HCEC 1CT (cell line): ENCODE results near the gene LRRC4C.

Source experiments
- DNase-seq: peaks from one replicate; pipeline ENCODE4 v3.0.0-alpha.2; 2017

LRRC4C gene

DNA sequence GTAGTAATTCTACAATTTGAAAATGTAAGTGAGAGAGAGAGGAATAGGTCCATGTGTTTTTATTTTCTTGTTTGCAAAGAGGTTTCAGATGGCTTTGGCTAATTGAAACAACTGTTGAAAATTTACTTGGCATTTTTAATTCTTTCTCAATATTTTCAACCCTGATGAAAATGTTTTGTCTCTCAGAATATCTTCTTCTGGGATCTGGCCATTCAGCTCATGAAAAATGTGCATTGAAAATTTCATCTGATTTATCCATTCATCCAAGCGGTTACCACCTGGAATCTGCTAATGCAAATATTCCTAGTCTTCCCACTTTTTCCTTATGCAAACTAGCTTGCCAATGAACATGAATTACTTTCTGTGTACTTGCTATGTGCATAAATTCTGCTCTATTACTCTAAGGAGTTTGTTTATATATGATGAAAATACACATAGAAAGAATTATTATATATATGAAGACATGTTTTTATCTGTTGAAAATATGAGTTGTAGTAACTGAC is 621.2 kb downstream of the LRRC4C start:
- DNase-seq, result no peak

DNA sequence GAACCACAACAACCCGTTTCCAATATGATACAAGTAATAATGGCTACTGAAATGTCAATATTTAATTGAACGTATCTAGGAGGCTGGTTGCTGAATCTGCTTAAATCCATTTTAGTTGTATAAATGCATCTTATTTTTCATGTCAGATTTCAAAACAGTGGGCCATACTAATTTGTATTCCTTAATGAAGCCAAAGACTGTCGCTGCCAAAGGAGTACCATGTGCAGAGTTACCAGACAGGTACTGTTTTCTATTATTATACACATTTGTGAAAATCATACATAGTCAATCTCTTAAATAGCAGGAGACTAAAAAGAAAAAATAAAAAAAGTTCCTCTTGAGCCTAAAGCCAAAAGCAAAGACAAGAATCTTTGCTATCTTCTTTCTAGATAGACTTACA is 632.3 kb downstream of the LRRC4C start:
- DNase-seq, result no peak

DNA sequence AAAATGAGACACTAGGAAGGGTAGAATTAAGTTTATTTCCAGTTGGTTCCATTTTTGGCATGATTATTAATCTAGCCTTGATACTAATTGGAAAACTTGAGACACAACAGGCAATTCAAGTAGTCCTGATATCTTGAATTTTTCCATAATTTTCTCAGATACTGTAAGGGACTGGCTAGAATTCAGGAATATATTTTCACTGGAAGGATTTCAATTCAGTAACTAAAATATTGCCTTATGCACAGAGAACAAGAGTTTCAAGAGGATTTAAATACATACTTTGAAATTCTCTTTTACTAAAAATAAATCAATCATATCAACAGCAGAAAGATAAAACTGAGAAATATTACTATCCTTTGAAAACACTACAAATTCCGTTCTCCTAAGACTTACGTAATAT is 632.9 kb downstream of the LRRC4C start:
- DNase-seq, result no peak

DNA sequence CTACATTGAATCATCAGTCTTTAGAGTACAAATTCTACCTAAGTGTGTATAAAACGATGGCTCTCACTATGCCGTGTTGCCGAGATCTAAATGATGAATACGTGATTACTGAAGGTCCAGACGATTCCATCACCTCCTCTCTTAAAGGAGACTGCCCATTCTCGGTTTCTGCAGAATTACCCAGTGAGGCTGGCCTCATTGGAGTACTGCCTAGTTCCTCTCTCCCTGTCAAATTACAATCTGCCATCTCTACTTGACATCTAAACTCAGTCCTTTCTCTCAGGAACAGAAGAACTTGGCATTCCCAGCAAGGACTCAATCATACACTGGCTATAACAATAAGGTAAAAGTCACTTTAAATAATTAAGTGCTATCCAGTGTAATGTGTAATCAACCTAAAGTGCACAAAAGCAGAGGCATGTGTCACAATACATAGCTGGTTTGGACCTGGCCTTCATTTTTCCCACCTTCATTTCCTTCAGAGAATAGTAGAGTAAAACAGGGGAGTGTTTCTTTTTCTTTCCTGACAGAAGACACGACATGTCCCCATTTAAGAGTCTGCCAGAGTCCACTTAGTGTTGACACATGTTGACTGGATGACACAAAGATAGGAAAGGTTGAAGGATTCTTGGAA is 634.1 kb downstream of the LRRC4C start:
- DNase-seq, result no peak

DNA sequence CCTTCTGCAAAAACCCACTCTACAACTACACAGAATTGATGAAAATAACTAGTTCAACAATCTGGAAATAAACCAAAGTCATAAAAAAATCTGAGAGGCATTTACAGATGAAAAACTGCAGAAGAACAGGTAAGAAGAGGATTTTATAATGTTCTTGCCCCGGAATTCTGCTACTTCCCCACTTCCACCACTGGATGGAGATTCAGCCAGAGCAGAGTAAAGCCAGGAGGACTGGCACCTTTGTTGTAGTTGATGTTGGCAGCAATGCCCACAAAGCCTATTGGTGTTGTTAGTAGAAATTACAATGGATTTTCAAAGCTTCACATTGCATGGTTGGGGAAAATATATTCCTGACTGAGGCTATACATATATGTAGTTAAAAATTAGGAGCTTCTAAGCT is 640.2 kb downstream of the LRRC4C start:
- no peak for DNase-seq

DNA sequence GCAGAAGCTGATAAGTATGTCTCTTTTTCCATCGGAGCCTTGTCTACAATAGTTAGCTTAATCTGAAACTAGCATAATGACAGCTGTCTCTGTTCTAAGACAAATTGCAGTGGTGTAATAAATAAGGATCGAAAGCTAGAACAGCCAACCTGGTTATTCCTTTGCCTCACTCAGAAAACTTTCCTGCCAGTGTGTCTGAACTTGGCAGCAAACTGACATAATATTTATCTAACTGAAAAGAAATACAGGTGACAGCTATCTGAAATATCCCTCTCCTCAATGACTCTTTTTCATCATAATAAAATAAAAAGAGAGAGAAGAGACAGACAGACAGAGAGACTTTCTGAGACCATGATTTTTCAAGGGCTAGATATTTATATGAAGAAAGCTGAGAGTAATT is 642.5 kb downstream of the LRRC4C start:
- DNase-seq, result no peak

DNA sequence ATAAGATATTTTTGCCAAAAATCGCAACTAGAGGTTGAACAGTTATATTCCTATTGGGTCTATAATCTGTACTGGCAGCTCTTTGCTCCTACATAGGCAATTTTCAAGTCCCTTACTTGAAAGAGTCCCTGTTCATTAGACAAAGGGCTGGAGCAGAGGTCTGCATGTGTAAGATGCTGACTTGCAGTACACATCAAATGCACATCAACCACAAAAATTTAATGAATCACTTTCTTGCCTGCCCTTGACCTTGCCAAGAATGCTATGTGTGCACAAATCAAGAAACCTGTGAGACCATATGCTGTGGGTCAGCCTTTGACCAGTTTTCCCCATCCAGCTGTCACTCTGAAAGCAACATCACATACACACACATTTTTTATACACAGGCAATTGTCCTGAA is 661.5 kb downstream of the LRRC4C start:
- DNase-seq, result no peak

DNA sequence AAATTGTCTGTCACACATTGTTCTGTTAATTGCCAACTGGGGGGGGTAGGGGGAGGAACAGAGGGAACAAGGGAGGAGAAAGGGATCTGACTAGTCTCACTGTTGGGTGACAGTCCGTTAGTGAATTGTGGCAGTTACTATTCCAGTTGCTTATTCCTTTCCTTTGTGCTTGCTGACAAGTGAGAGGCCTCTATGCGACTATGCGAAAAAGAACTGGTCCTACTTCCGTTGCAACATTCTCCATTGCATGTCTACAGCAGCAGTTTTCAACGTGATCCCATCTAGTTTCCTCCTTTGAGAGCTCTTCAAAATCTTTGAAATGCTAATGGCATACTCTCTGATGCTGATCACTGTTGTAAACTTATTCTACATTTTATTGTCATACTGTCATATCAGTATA is 672.2 kb downstream of the LRRC4C start:
- no peak for DNase-seq

DNA sequence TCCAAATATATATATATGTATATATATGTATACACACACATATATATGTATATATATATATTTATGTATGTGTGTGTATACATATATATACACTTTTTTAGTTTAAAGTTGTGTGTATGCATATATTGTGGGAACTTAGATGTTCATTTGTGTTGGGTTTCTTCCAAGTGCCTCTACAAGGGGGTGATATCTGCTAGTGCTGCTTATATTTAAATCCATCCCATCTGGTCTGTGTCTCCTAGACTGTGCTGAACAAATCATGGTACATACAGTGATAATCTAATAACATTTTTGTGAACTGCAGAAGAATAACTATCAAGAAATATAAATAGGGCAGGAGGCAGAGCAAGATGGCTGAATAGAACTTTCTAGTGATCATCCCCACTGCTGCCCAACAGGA is 696.4 kb downstream of the LRRC4C start:
- no peak for DNase-seq

DNA sequence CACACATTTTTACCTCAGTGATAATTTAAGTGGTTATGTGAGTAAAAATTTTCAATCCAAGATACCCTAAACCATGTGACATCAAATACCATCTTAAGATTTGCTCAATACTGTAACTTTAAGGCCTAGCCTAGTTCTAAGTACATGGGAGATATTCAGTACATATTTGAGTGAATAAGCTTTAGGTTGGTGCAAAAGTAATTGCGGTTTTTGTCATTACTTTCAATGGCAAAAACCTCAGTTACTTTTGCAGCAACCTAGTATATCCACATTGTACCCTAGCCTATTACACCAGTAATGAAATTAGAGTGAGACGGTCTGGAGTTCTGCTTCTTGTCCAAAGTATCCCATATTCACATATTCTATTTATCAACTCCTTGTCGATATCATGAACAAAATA is 700.1 kb downstream of the LRRC4C start:
- no peak for DNase-seq

DNA sequence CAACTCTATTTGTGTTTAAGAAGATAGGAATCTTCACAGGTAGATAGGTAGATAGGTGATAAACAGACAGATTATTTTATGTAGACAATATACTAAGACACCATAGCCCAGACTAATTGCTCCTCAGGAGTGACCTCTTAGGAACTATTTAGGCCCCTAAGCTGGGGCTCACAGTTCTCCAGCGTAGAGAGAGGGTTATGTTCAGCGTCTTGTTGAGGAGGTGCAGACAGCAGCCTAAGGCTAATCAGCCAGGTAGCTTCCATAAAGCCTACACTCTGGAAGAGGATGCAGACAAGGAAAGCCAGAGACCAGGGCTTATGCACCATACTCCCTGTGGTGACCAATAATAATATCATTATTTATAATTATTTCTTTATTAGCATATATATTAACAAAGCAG is 705.2 kb downstream of the LRRC4C start:
- DNase-seq, result no peak

DNA sequence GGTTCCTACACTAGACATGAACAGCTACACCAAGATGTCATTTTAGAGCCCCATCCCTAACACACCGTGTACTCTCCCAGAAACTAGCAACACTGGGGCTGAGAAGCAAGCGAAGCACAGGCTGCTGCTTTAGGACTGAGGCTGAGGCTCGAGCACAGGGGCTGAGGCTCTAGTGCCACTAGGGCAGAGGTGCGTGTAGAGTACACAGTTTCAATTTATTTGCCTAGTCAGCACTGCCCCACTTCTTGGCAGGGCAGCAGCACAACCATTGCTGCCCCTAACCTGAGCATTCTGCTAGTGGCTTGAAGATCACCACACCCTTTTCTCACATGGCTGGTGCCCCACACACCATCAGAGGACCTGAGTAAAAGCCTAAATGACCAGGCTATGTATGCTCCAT is 713.2 kb downstream of the LRRC4C start:
- DNase-seq, result no peak

DNA sequence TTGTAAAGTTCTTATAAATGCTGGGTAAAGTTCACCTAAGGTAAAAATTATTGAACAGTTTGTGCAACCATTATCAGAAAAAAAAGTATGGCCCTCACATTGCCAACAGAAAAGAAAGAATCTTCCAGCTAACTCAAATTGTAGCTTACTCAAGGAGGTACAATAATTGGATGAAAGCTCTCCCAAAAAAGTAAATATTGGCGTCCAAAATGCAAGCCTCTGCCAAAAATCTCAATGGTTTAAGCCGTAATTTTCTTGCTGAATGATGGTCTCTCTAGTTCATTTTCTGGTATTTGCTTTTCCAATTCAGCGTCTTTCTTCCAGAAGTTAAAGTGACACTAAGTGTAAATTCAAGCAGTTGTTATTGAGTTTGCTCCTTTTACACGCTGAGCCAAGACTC is 727.3 kb downstream of the LRRC4C start:
- DNase-seq, result no peak

DNA sequence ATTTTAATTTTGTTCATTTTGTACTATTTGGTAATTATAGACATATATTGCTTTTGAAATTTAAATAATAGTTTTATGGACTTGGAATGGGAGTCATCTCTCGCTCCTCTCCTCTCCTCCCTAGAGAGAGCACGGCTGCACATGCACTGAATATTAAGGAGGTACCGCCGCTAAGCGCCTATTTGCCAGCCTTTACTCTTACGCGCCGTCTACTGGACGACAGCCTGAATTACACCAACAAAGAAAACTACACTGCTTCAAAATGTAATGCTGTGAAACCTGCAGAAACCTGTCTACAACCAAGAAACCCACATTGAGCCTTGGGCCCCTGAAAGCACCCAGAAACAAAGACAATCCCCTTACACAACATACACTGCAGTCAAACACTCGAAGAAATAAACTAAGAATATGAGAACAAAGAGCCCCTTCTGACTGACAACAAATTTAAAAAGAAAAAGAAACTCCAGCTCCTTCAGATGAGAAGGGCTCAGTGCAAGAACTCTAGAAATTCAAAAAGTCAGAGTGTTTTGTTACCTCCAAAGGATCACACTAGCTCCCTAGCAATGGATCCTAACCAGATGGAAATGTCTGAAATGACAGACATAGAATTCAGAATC is 737.2 kb downstream of the LRRC4C start:
- DNase-seq, result no peak

DNA sequence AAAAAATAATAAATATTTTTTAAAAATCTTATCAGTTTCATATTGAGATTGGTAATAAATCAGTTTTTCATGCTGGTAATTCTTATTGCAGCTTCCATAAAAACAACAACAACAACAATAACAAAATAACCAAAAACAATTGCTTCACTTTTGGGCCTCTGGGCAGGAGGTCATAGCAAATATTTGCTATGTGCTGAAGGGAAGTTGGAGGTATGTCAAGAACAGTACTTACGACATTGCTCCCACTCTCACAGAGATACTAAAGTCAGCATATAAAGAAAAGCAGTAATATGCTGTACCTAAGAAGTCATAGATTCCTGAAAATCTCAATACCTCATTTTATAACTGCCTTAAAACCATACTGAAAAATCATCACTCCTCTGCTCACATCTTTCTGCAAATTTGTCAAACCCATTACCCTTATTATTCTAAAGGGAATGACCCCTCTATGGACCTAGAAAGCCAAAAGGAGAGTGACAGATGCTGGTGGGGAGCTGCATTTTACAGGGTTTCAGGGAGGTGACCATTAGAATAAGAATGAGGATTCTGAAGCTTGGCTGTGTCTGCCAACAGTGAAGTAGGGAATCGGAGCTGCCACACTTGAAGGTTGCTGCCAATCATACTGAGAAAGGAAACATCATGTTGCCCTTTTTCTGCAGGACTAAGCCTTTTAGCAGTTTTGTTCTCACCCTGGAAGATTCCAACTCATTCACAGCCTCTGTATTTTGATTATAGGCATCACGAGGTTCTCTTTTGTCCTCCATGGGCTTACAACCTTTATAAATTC is 742.9 kb downstream of the LRRC4C start:
- no peak for DNase-seq

DNA sequence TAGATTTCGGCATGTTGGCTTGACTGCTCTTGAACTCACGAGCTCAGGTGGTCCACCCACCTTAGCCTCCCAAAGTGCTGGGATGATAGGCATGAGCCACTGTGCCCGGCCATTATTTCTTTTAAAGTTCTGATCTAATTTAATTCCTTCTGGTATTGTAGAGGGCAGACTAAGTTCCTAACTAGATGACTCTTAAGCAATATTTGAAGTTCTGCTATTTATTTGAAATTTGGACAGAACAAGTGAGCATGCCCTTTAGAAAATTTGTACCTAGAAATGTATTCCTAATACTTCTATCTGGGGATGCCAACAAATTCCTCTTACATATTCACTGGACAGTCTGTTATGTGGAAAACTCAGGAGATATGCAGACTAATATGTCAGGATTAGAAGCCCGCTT is 746.4 kb downstream of the LRRC4C start:
- no peak for DNase-seq

DNA sequence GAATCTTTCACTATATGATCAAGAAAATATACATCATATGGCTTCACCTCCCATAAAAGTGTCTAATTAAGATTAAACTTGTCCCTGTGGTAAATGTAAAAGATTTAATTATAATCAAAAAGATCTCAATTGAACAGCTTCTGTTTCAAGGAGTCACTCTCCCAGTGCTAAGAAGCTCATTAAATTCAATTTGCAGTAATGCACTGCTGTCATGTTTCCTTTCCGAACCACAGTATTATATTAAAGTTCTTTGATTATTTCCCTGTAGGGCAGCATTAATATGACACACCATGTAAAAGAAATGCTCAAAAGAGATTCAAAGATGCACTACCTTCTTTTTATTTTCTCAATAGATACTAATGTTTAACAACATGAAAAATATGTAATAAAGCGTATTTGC is 758.4 kb downstream of the LRRC4C start:
- no peak for DNase-seq

DNA sequence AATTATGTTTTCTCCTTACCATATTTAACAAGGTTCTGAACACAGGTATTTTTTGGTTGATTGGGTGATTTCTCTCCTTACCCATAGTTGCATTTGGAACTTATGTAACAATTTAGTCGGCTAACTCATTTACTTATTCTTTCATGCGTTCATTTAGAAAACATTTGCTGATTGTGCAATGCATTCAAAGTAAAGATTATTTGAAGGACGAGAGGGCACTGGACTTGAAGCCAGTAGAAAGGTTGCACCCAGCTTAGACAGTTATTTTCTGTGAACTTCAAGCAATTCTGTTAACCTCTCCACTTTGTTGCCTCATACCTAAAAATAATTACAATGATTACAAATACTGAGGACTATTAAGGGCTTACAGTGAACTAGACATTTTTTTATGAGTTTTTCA is 769.6 kb downstream of the LRRC4C start:
- no peak for DNase-seq

DNA sequence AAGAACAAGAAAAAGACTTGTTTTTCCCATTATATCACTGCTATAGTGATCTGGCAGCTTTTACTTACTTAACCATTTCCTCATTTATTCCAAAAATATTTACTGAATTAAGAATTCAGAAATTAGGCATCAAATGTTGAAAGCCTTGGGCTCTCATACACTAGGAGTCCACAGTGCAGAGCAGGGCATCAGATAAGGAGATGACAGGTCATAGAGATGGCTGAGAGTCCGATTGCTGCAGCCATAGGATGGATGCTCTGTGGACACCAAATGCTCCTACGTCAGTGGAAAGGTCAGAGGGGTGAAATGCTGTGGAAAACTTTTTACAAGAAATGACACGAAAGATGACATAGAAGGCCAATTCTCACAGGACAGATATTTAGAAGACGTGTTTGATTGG is 771.1 kb downstream of the LRRC4C start:
- no peak for DNase-seq

DNA sequence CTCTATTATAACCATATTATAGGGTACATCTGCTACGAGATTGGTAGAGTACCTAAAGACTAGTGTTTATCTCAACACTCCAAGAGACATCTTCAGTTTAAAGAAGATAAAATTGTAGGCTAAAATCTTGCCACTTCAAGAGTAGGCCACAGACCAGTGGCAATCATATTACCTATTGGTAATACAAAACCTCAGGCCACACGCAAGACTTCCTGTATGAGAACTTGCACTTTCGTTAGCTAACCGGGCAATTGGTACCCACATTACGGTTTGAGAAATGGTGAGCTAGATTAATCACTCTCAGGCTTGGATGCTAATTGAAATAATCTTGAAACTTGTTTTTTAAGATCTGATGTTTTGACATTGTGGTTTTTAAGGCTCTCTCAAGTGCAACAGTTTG is 772.7 kb downstream of the LRRC4C start:
- no peak for DNase-seq

DNA sequence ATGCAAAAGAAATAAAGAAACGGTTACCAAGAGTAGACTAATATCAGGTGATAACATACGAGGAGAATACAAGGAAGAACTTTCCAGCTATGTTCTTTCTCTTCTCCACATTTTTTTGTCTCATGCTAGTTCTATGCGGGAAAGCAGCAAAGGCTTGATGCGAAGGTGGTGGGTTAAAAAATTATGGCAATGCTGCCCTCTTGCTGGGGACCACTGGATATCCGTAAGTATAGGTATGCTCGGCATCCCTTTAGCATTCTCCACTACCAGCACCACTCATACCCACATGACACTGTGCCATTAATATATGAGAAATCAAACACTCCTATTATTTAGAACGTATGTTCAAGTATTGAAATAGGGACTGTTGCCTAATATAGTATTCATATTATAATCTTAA is 776.4 kb downstream of the LRRC4C start:
- no peak for DNase-seq

DNA sequence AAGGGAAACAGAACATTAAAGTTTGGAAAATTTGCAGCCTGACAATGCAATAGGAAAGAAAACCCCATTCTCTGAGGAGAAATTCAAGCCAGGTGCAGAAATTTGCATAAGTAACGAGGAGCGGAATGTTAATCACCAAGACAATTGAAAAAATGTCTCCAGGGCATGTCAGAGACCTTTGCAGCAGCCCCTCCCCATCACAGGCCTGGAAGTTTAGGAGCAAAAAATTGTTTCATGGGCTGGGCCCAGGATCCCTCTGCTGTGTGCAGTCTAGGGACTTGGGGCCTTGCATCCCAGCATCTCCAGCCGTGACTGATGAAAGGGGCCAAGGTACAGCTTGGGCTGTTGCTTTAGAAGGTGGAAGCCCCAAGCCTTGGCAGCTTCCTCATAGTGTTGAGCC is 780.2 kb downstream of the LRRC4C start:
- DNase-seq, result no peak

DNA sequence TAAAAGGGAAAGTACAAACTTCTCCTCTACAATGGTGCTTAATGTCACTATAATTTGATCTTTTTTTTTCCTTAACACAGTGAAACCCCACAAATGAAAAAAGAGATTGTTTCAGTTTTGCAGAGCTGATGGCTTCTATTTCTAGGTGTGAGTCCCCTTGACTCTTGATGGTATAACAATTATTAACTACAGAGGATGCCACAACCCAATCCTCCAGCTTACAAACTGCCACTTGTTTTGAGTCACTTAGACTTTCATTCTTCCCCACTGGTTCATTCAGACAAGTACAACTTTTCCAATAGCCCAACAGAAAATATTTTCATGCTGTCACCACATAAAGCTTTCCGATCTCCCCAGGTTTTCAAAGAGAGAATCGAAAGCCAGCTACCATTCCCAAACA is 812.2 kb downstream of the LRRC4C start:
- no peak for DNase-seq

DNA sequence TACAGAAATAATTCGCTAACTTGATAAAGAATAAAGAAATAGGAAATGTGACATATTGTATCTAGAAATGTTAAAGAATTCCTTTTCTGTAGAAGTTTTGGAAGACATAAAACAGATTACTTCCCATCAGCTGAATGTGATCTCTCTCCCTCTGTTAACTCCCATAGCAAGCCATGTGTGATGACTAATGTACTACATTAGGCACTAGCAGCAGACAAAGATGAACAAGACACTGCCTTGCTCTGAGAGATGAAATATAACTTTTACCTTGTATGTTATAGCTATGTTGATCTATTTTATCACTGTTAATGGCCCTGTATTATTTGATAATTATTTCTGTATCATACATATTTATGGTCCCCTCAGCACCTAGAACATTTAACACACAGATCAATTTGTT is 817.2 kb downstream of the LRRC4C start:
- DNase-seq, result no peak
